ENCODE results near the gene PICK1.
A peak's percentile ranks its signal among the peaks of the same experiment; 100 is the strongest.

PICK1 gene

DNA sequence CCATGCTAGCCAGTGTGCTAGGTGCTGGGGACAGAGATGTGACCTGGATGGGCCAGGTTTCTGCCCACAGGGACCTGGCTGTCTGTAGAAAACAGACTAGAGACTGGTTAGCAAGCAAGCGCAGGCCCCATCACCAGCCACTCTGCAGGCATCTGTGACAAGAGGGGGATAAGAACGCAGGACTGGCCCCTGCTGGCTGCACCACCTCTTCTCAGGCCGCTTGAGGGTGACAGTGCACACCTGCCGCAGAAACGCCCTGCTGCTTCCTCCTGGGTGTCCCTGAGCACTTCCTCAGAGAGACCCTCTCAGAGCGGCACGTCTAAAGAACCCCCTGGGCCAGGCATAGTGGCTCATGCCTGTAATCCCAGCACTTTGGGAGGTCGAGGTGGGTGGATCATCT lies 5.9 kb upstream of the PICK1 start:
- DNase-seq: no peak

GRCh38 chr22:38051900-38052862 lies 5.0 kb upstream of the PICK1 start:
- peak; percentile 40 for DNase-seq

DNA sequence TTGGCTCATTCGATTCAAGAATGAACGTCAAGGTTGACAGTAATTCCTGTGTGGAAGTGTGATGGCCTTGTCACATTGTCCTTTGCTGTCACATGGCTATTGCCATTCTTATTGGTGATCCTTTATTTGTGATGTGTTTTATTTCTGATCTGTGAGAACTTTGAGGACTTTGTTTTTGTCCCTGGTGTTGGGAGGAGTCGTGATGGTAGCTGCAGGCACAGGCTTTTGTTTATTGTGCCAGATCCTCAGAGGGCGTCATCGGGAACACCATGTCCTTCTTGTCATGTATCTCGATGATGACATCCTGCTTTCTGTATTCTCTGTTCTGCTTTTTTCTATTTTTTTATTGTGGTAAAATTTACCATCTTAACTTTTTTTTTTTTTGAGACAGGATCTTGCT lies 5.6 kb downstream of the PICK1 start:
- no peak for DNase-seq

GRCh38 chr22:38065539-38065938 lies 8.3 kb downstream of the PICK1 start:
- DNase-seq: no peak

DNA sequence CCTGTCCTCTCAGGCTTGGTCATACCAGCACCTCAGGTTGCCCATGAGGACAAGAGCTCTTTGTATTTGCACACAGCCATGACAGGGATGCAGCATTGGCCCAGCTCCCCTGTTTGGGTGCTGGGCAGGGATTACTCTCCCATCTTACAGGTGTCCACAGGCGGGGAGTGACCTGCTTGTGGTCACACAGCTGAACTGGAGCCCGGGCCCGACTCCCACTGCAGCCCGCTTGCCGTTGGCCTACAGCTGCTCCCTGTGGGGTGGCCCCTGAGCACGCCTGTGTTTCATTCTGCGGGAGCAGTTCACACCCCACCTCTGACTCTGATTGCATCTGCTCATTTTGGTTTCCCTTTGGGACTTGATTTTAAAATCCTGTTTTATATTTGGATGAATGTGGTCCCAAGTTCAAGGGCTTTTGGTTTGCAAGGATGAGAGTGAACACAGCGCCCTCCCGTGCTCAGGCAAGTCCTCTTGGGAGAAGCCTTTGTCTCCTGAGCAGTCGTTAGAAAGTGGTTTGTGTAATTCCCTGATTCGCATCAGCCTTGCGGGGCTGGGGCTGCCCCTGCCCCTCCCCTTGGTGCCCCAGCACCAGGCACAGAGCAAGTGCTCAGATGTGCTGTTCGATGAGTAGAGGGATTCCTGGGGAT lies 9.3 kb downstream of the PICK1 start:
- DNase-seq: no peak

DNA sequence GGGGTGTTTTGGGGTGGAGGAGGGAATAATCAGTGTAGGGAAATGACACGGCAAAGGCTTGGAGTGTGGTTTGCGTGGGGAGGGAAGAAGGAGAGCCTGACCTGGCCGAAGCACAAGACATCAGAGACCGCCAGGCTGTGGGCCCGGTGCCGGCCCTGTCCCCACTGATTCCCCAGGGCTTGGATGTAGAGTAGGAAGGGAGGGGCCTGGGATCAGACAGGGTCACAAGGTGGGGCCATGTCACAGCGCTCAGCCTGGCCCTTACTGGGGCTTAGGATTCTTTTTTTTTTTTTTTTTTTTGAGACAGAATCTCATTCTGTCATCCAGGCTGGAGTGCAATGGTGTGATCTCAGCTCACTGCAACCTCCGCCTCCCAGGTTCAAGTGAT lies 9.8 kb downstream of the PICK1 start:
- DNase-seq: no peak

DNA sequence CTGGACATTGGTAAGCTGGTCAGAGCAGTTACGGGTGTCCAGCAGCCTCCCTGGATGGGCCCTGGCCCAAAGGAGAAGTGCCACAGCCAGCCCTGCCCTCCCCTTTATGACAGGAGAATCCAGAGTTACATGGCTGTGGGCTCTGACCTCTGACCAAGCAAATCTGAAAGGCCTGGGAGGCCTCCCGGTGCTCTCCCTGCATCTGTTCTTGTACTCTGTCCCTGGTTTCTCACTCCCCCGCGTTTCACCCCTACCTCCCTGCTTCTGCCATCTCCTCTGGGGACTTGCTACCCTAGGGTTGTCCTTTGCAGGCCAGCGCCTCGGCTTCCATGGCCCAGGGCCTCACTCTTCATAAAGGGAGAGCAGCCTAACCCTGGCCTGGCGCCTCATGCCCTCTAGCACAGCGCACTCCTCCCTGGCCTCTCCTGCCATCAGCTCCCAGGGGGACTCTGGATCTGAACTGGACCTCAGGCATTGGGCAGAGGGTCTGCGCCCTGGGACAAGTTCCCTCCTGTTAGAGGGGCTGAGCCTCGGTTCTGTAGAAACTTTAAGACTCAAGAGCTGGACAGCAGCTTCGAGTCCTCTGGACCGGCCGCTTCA lies 10.7 kb downstream of the PICK1 start:
- no peak for DNase-seq

DNA sequence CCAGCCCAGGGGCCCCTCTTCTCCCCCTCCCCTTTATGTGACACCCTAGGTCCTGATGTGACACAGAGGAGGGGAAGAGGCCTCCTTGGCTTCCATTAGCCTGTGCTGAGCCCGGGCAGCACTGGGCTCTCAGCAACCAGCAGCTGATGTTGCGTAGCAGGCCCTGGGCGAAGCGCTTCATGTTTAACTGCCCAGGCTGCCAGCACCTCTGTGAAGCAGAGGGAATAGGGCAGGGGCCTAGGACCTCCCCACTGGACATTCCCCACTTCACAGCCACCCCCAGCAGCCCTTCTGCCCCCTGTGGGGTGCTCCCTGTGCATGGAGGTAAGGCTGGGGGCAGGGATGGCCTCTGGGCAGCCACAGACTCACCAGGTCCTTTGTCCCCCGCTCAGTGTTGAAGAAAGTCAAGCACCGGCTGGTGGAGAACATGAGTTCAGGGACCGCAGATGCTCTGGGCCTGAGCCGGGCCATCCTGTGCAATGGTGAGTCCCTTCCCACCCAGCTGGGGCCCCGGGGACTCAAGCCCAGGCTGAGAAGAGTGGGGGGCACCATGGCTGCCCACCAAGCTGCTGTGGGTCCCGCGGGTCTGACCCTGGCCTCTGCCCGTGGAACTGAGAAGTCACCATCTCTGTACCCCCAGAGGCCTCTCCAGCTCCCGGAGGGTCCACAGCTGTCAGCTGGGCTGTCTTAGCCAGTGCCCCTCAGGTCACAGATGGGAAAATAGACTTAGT lies 11.6 kb downstream of the PICK1 start:
- no peak for DNase-seq

- no peak for DNase-seq
These were observed 12.4 kb downstream of the PICK1 start for GRCh38 chr22:38069372-38070249.

DNA sequence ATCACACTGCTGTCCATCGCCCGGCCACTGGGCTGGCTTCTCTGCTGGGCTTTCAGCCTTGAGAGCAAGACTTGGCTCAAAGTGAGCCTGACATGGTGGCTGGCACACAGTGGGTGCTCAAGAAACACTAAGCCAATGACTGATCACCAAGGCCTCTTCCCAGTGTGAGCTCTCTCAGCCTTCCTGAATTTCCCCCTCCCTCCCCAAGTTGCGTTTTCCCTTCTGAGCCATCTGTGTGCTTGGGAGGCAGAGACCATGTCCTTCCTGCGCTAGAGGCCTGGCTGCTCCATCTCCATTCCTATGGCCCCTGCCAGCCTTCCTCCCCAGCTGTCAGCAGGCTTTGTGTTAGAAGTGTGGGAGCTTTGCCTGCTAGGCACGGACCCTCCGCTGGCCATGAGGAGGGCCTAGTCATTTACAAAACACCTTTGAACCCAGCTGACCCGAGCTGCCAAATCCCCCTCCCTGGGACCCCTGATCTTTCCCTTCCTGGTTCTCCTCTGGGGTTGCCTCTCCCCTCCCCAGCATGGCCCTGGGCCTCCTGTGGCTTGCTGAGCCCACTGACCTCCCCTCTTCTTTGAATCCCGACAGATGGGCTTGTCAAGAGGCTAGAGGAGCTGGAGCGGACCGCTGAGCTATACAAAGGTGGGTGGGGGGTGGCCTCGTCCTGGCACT lies 13.2 kb downstream of the PICK1 start:
- DNase-seq: no peak

DNA sequence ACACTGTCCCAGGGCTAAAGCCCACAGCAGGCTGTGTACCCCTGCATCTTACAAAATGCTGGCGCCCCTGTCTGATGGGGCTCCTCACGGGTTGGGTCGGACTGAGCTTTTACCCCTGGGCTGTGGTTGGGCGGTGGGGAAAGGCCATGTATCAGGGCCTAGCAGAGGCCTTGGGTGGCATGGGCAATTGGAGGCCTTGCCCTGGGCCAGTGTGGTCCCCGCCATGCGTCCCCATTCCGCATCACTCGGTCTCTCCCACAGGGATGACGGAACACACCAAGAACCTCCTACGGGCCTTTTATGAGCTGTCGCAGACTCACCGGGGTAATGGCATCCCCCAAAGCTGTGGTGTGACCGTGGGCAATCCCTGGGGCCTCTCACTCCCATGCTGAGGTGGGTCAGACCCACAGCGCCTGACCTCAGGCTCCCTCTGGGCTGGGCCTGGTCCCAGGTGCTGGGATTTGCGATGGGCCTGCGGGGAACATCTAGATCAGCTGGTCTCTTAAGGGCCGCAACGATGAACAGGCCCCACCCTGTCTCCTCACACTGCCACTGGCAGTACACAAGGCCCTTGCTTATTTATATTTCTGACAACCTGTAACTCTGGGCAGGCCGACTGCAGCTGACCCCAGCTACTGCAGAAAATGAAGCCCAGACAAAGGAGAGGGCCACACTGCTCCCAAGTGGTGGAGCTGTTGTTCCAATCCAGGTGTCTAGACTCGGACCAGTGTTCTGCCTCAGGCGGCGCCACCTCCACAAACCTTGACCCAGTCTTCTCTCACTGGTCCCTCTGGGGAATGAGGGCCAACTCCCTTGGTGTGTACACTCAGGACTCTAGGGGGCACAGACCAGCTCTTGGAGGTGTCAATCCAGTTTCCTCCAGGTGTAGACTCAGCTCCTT lies 14.5 kb downstream of the PICK1 start:
- no peak for DNase-seq

DNA sequence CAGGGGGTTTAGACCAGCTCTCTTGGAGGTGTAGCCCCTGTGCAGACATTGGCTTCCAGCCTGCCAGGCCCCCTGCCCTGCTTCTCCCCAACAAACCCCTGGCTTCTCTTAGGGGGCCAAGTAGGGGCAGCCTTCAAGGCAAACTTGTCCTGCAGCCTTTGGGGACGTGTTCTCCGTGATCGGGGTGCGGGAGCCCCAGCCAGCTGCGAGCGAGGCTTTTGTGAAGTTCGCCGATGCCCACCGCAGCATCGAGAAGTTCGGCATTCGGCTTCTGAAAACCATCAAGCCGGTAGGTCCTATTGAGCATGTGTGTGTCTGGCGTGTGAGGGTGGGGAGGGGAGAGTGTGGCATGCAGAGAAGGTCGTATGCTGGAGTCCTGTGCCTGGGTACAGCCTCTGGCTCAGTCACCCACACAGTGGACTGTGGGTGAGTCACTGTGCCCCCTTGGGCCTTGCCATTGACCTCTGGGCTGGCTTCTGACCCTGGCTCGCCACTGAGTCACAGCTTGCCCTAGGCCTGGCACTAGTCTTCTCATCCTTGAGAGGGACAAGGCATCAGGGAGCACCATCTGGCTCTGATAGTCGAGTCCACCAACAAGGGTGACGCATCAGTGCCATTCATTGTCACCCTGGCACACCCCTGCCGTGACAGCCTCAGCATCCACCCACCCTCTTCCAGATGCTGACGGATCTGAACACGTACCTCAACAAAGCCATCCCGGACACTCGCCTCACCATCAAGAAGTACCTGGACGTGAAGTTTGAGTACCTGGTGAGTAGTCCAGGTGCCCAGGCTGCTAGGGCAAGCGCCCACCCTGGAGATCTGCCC lies 15.3 kb downstream of the PICK1 start:
- DNase-seq: no peak

DNA sequence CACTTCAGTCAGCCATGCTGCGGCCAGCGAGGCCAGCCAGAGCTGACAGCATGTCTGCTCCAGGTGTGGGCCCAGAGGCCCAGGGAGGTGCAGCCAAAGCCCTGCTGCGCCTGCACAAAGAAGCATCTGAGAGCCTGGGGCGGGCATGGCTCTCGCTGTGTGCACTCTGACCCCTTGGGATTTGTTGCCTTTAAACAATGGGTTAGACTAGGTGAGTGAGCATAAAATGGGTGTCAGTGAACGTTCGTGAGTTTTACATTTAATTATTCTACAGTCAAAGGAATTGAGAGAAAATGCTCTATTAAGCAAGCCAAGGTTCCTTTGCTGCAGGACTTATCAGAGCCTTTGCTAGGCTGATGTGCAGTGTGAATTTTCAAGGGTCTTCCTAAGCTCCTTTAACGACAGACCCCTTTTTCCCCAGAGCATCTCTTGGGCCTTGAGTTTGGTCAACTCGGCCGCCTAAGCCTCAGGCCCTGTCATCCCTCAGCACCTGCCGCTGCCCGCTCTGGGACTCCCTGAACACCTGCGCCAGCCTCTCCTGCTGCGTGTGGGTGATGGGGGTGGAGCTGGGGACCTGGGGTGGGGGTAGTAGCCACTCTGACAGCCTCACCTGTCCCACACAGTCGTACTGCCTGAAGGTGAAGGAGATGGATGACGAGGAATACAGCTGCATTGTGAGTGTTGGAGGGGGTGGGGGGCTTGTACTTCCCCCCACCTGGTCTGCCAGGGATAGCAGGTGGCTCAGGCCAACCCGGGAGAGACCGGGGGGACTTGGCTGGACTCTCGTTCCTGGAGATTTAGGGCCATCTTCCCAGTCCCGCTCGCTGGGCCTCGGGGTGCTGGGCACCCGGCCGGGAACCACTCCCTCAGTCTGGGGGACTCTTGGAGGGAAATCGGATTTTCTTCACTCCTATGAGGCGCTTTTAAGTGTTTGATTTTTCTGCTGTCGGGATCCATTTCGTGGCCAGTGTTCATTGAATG lies 16.2 kb downstream of the PICK1 start:
- DNase-seq: no peak

DNA sequence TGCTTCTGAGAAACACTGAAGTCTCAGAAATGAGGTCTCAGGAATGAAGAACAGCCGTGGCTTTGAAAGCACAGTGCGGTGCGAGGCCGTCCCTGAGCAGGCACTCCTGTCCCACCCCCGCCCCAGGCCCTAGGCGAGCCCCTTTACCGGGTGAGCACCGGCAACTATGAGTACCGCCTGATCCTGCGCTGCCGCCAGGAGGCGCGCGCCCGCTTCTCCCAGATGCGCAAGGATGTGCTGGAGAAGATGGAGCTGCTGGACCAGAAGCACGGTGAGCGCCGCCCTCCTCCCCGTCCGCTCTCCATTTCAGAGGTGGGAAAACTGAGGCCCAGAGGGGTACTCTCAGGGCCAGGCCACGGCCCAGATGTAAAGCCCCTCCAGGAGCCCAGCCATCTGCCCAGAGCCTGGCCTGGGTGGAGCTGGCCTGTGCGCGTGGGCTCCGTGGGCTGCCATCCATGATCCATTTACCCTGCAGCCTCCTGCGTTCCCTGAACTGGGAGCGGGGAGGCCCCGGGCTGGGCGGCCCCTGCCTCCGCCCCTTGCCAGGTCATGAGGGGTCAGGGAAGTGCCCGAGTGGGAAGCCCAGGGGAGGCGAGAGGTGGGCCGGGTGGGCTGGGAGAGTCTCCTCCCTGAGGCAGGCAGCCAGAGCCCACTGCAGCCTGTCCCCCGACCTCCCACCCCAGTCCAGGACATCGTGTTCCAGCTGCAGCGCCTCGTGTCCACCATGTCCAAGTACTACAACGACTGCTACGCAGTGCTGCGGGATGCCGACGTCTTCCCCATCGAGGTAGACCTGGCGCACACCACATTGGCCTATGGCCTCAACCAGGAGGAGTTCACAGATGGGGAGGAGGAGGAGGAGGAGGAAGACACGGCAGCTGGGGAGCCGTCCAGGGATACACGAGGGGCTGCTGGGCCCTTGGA lies 17.2 kb downstream of the PICK1 start:
- DNase-seq: no peak

DNA sequence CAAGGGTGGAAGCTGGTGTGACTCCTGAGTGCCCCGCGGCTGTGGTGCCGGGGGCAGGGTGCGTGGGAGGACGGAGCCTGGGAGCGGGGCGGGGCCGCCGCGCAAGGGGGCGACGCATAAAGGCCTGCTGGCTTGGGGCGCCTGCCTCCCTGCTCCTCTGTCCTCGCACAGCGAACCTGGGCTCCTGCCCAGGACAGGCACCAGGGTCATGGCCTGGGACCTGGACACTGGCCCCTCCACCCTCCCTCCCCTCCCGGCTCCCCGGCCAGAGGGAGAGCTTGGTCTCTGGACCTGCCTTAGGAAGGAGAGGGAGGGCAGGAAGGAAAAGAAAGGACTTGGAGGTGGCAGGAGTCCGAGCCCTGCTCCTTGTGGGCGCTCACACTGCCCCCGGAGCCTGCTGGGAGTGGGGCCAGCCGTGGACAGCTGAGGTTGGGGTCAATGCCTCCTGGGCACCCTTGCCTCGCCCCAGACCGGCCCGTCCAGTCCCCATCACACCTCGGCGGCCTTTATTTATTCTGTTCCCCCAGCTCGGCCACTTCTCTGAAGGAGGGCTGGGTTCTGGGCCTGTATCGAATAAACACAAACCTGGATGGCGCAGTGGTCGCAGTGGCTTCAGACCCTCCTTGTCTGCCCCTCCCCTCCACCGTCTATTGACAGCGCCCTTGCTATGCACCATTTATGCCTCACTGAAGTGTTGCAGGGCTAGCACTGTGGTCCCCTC lies 18.1 kb downstream of the PICK1 start:
- DNase-seq: no peak

GRCh38 chr22:38075961-38076360 lies 18.8 kb downstream of the PICK1 start:
- no peak for DNase-seq

All from amniotic stem cell (primary cell).